IMR-90 (cell line): ENCODE data around the gene BIK. TPM values are rescaled to one million over a fixed set of nuclear protein-coding genes. Genes with fewer than 3 reads are reported as not detected.

Experiments used
- ATAC-seq: fragments of 200-7000 bp; cut with Tn5 transposase; 2 replicates; pipeline ENCODE4 v1.9.1; 2020; ENCODE audit warnings: low read depth, mild to moderate bottlenecking, moderate library complexity
- BruUV-seq: library from RNA; stranded (reverse); fragments of 400-500 nt; replicated peaks from 2 replicates; lab custom pipeline; 2021; lab: Mats Ljungman, UMichigan
- CTCF ChIA-PET: fragments of 300-600 bp; formaldehyde crosslinking; extraction: SDS; loops from one replicate; lab custom pipeline; 2021; ENCODE audit warnings: antibody characterized with exemption; lab: Yijun Ruan, JAX
- POLR2A ChIA-PET: fragments of 300-600 bp; sonication (Branson Sonifier 250); formaldehyde crosslinking; loops from one replicate; lab custom pipeline; 2022; ENCODE audit warnings: antibody characterized with exemption; ENCODE audit not compliant: unreplicated experiment; lab: Charles Lee
- DNase-seq: peaks from one replicate; pipeline ENCODE4 v3.0.0; 2013
- H2AFZ ChIP-seq: replicated peaks from 2 replicates; pipeline ENCODE3; 2013; ENCODE audit warnings: low read length, mild to moderate bottlenecking; ENCODE audit not compliant: poor library complexity
- H2AK5ac ChIP-seq: 2 replicates; pipeline ENCODE4 v1.6.1; 2013; ENCODE audit warnings: low read depth, low read length, inconsistent platforms
- H2AK9ac ChIP-seq: replicated peaks from 2 replicates; pipeline ENCODE3; 2013; ENCODE audit warnings: mild to moderate bottlenecking, low read depth, low read length, moderate library complexity; ENCODE audit not compliant: poor library complexity
- H2BK120ac ChIP-seq: 2 replicates; pipeline ENCODE4 v1.6.1; 2013; ENCODE audit warnings: low read depth, low read length, inconsistent platforms
- H2BK15ac ChIP-seq: 3 replicates; pipeline ENCODE4 v1.6.1; 2013; ENCODE audit warnings: low read depth, low read length, inconsistent platforms
- H2BK20ac ChIP-seq: 2 replicates; pipeline ENCODE4 v1.6.1; 2013; ENCODE audit warnings: low read depth, mild to moderate bottlenecking, inconsistent platforms, low read length, moderate library complexity
- H2BK5ac ChIP-seq: 2 replicates; pipeline ENCODE4 v1.6.1; 2013; ENCODE audit warnings: mild to moderate bottlenecking, low read depth, low read length, inconsistent platforms; ENCODE audit not compliant: poor library complexity, severe bottlenecking
- H3K14ac ChIP-seq: replicated peaks from 2 replicates; pipeline ENCODE4 v1.6.1; 2013; ENCODE audit warnings: low read depth, low read length, inconsistent platforms
- H3K18ac ChIP-seq: 2 replicates; pipeline ENCODE4 v1.6.1; 2013; ENCODE audit warnings: low read depth, low read length, control low read depth
- H3K23ac ChIP-seq: 2 replicates; pipeline ENCODE4 v1.6.1; 2013; ENCODE audit warnings: low read depth, low read length, inconsistent platforms
- H3K27ac ChIP-seq: 2 replicates; pipeline ENCODE4 v1.5.1; 2013; ENCODE audit warnings: mild to moderate bottlenecking, control low read depth, low read length; ENCODE audit not compliant: insufficient read depth
- H3K27me3 ChIP-seq: 2 replicates; pipeline ENCODE4 v1.6.1; 2013; ENCODE audit warnings: low read length; ENCODE audit not compliant: control insufficient read depth, insufficient read depth
- H3K36me3 ChIP-seq: 2 replicates; pipeline ENCODE4 v1.6.1; 2013; ENCODE audit warnings: low read length, mixed read lengths; ENCODE audit not compliant: control insufficient read depth, insufficient read depth
- H3K4ac ChIP-seq: 2 replicates; pipeline ENCODE4 v1.6.1; 2013; ENCODE audit warnings: low read depth, low read length, inconsistent platforms
- H3K4me1 ChIP-seq: 2 replicates; pipeline ENCODE4 v1.6.1; 2013; ENCODE audit warnings: low read length, mixed read lengths; ENCODE audit not compliant: control insufficient read depth, insufficient read depth
- H3K4me2 ChIP-seq: 2 replicates; pipeline ENCODE4 v1.6.1; 2013; ENCODE audit warnings: low read depth, mild to moderate bottlenecking, control low read depth, low read length, moderate library complexity
- H3K4me3 ChIP-seq: 2 replicates; pipeline ENCODE4 v1.5.1; 2013; ENCODE audit warnings: low read depth, mild to moderate bottlenecking, control low read depth, low read length, moderate library complexity; ENCODE audit not compliant: insufficient read depth
- H3K56ac ChIP-seq: 2 replicates; pipeline ENCODE4 v1.6.1; 2013; ENCODE audit warnings: low read length, inconsistent platforms; ENCODE audit not compliant: insufficient read depth; ENCODE audit errors: extremely low read depth
- H3K79me1 ChIP-seq, 2 experiments: 2 replicates each; pipeline ENCODE4 v1.6.1; 2013; ENCODE audit warnings: low read length in 2 of 2, inconsistent platforms in 1 of 2, low read depth in 1 of 2
- H3K9ac ChIP-seq: 2 replicates; pipeline ENCODE4 v1.6.1; 2013; ENCODE audit warnings: low read depth, low read length, control low read depth
- H3K9me1 ChIP-seq: 2 replicates; pipeline ENCODE4 v1.6.1; 2013; ENCODE audit warnings: low read length, inconsistent platforms; ENCODE audit not compliant: insufficient read depth
- H3K9me3 ChIP-seq: 2 replicates; pipeline ENCODE4 v1.6.1; 2013; ENCODE audit warnings: low read length; ENCODE audit not compliant: control insufficient read depth, insufficient read depth
- H4K20me1 ChIP-seq: 2 replicates; pipeline ENCODE4 v1.6.1; 2013; ENCODE audit warnings: low read length, inconsistent platforms; ENCODE audit not compliant: insufficient read depth
- H4K5ac ChIP-seq: 2 replicates; pipeline ENCODE4 v1.6.1; 2013; ENCODE audit warnings: mild to moderate bottlenecking, low read depth, low read length, control low read depth
- H4K8ac ChIP-seq, 2 experiments: 2 replicates each; pipeline ENCODE4 v1.6.1; 2013; ENCODE audit warnings: low read depth in 2 of 2, low read length in 2 of 2, control low read depth in 1 of 2, inconsistent platforms in 1 of 2
- H4K91ac ChIP-seq: 2 replicates; pipeline ENCODE4 v1.6.1; 2013; ENCODE audit warnings: low read depth, low read length, inconsistent platforms; ENCODE audit not compliant: insufficient read depth
- MXI1 ChIP-seq: IDR thresholded peaks from 2 replicates; pipeline ENCODE4 v1.6.1; 2012; ENCODE audit warnings: low read depth, mild to moderate bottlenecking, low read length, moderate library complexity, borderline replicate concordance
- WGBS, 2 experiments: methylation state at CpG; one replicate each; pipeline versions ENCODE4 v1.1.5 to v1.1.7; 2013; ENCODE audit warnings: missing lambda C conversion rate in 2 of 2; ENCODE audit not compliant: insufficient read length in 1 of 2; ENCODE audit errors: extremely low coverage in 2 of 2; 5-methylcytosine and 5-hydroxymethylcytosine counted together
- dilution Hi-C: fragments of 300-500 bp; cut with HindIII; formaldehyde crosslinking; loops from one replicate; pipeline ENCODE4 v1.14.3; 2018; ENCODE audit warnings: low sequenced_read_pairs; ENCODE audit not compliant: unreplicated experiment
- in situ Hi-C: fragments of 300-500 bp; cut with MboI; formaldehyde crosslinking; loops from 3 replicates; pipeline ENCODE4 v1.14.3; 2019; ENCODE audit warnings: low sequenced_read_pairs, inconsistent platforms, mixed read lengths
- intact Hi-C: fragments of 100-400 bp; cut with micrococcal nuclease; formaldehyde crosslinking; loops from 2 replicates; pipeline ENCODE4 v1.10.0; 2022
- polyA plus RNA-seq, 3 experiments: library from polyadenylated mRNA; depleted of rRNA; stranded (reverse); fragments of >200 nt; gene quantifications; 2 replicates each; pipeline ENCODE4 v1.2.3, GENCODE V29; 2012; ENCODE audit warnings: low replicate concordance in 1 of 3
- total RNA-seq: library from RNA; depleted of rRNA; stranded (reverse); fragments of >200 nt; gene quantifications from 2 replicates; pipeline ENCODE4 v1.2.3, GENCODE V29; 2012

BIK gene
- total and polyA plus RNA-seq, 2 of the 4 experiments (the other 2 are of a cell fraction) = 0.18 TPM; not detected in 1

DNA sequence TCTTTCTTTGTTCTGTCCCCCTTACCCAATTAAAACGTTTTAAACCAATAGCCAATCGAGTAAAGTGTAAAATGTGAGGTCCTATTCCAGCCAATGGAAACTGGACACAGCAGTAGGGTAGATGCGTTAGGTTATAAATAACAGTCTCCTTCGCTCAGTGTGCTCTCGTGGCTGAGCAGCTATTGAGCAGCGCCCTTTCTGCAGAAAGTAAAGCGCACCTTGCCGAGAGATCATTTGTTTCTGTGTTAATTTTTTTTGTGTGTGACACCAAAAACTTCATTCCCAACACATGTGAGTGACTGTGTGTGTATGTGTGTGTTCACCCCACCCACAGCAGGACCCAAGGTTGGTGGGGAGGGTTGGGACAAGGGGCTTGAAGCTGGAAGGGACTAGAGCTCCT, 14.1 kb upstream of the BIK start:
- H4K20me1 ChIP-seq = no peaks in the 10 kb centered on the region
- H3K27me3 ChIP-seq = no peaks in the 10 kb centered on the region
- H4K8ac ChIP-seq = no peak overlapping the region
- no peak overlapping the region for H2AK5ac ChIP-seq
- H3K14ac ChIP-seq = no peak overlapping the region
- no peak overlapping the region for H2BK120ac ChIP-seq
- no peak overlapping the region for H3K4ac ChIP-seq
- H2AK9ac ChIP-seq = no peak overlapping the region
- no peaks in the 10 kb centered on the region for H3K79me1 ChIP-seq
- no peak overlapping the region for H3K56ac ChIP-seq
- H2AFZ ChIP-seq = no peak overlapping the region
- DNase-seq (no peak), ATAC-seq (no peak)
- H2BK15ac ChIP-seq = no peak overlapping the region
- no TSS peak for BruUV-seq
- H3K4me3 ChIP-seq = no peak overlapping the region
- H3K27ac ChIP-seq = no peak overlapping the region
- no peak overlapping the region for H3K4me2 ChIP-seq
- in situ Hi-C loops = no loop called here
- dilution Hi-C loops = no loop called here
- ChIA-PET CTCF (no interaction called here), POLR2A (no interaction called here)
- intact Hi-C loops = no loop called here
- H3K9ac ChIP-seq = no peak overlapping the region
- H4K91ac ChIP-seq = no peak overlapping the region
- TF ChIP-seq MXI1 = no peak
- no peak overlapping the region for H3K18ac ChIP-seq
- H3K4me1 ChIP-seq = peaks cover 3% of the 10 kb centered on the region; the same call in 1 of the 2 replicates
- H3K9me3 ChIP-seq = peaks cover 6% of the 10 kb centered on the region
- no peaks in the 10 kb centered on the region for H3K9me1 ChIP-seq
- no peak overlapping the region for H4K5ac ChIP-seq
- H3K23ac ChIP-seq = no peak overlapping the region
- no peak overlapping the region for H2BK20ac ChIP-seq
- H2BK5ac ChIP-seq = no peak overlapping the region
- no CpG with 5 or more reads among the region's 8 CpGs for WGBS, 2 experiments
- no peaks in the 10 kb centered on the region for H3K36me3 ChIP-seq
